Caco-2 (cell line): ENCODE measurements around the gene COL4A2. TPM values are rescaled to one million over a fixed set of nuclear protein-coding genes. Genes with fewer than 3 reads are reported as not detected.

Source experiments
- BruUV-seq: library from RNA; stranded (reverse); fragments of 400-500 nt; replicated peaks from 2 replicates; lab custom pipeline; 2021; lab: Mats Ljungman, UMichigan
- CTCF ChIA-PET: fragments of 300-600 bp; sonication (Branson Sonifier 250); formaldehyde crosslinking; loops from one replicate; lab custom pipeline; 2022; ENCODE audit warnings: antibody characterized with exemption; lab: Charles Lee
- POLR2A ChIA-PET: fragments of 300-600 bp; sonication (Branson Sonifier 250); formaldehyde crosslinking; loops from one replicate; lab custom pipeline; 2022; ENCODE audit warnings: antibody characterized with exemption; lab: Charles Lee
- DNase-seq, 2 experiments: peaks; one replicate each; pipeline versions ENCODE4 v3.0.0 to v3.0.0-alpha.2; 2020 to 2022
- H3K27me3 ChIP-seq: replicated peaks from 2 replicates; pipeline ENCODE4 v1.6.0; 2011; ENCODE audit warnings: low read length; ENCODE audit not compliant: control insufficient read depth, insufficient read depth
- H3K36me3 ChIP-seq: 2 replicates; pipeline ENCODE4 v1.5.1; 2011; ENCODE audit warnings: low read length; ENCODE audit not compliant: control insufficient read depth, insufficient read depth
- H3K4me1 ChIP-seq: fragments of 250-450 bp; sonication (Bioruptor Pico); 2 replicates; pipeline ENCODE4 v1.5.1; 2020; ENCODE audit warnings: mild to moderate bottlenecking
- H3K4me3 ChIP-seq: 2 replicates; pipeline ENCODE4 v1.5.1; 2011; ENCODE audit warnings: low read depth, mild to moderate bottlenecking, control low read depth, low read length
- H3K9me3 ChIP-seq: fragments of 250-450 bp; sonication (Bioruptor Pico); 2 replicates; pipeline ENCODE4 v1.5.1; 2020; ENCODE audit warnings: mild to moderate bottlenecking, moderate library complexity
- H3K27ac Mint-ChIP-seq: one replicate; pipeline ENCODE4 v1.8.0; 2022; ENCODE audit warnings: mixed read lengths; ENCODE audit not compliant: unreplicated experiment
- H3K27me3 Mint-ChIP-seq: one replicate; pipeline ENCODE4 v1.8.0; 2022; ENCODE audit warnings: mixed read lengths; ENCODE audit not compliant: insufficient read depth, unreplicated experiment
- H3K36me3 Mint-ChIP-seq: one replicate; pipeline ENCODE4 v1.8.0; 2022; ENCODE audit warnings: mild to moderate bottlenecking, mixed read lengths; ENCODE audit not compliant: insufficient read depth, unreplicated experiment
- H3K4me1 Mint-ChIP-seq: one replicate; pipeline ENCODE4 v1.8.0; 2022; ENCODE audit warnings: low read depth, mixed read lengths; ENCODE audit not compliant: unreplicated experiment
- H3K4me3 Mint-ChIP-seq: one replicate; pipeline ENCODE4 v1.8.0; 2022; ENCODE audit warnings: mild to moderate bottlenecking, moderate library complexity, mixed read lengths; ENCODE audit not compliant: unreplicated experiment
- H3K9me3 Mint-ChIP-seq: one replicate; pipeline ENCODE4 v1.8.0; 2022; ENCODE audit warnings: mixed read lengths; ENCODE audit not compliant: unreplicated experiment
- CTCF ChIP-seq, 2 experiments: fragments of 200-600 bp in 1 of 2; IDR thresholded peaks; 1 replicate in 1 of 2; 2 replicates in 1 of 2; pipeline versions ENCODE4 v1.5.1 to v1.8.0; 2011 to 2022; ENCODE audit warnings: antibody characterized with exemption in 1 of 2, control low read depth in 1 of 2, inconsistent platforms in 1 of 2, low read depth in 1 of 2, low read length in 1 of 2, mild to moderate bottlenecking in 1 of 2, moderate library complexity in 1 of 2; ENCODE audit not compliant: insufficient read depth in 1 of 2, severe bottlenecking in 1 of 2, unreplicated experiment in 1 of 2
- intact Hi-C: fragments of 100-400 bp; cut with micrococcal nuclease; formaldehyde crosslinking; loops from one replicate; pipeline ENCODE4 v1.10.0; 2022; ENCODE audit not compliant: unreplicated experiment
- total RNA-seq: library from RNA; stranded (reverse); gene quantifications from 2 replicates; pipeline ENCODE4 v1.2.3, GENCODE V29; 2022

The COL4A2 gene
- total RNA-seq, 1 experiment from 2014 or later: 19.2 TPM

GRCh38 chr13:110361365-110361911 is 54.4 kb downstream of the COL4A2 start:
- BruUV-seq: no TSS peak
- intact Hi-C loops: no loop called here
- Histone ChIP-seq H3K27me3 (no peaks in the 10 kb centered on the region), H3K4me3 (no peak overlapping the region), H3K4me1 (0 out of 2 replicates have a peak, but pooled peaks cover 6% of the 10 kb centered on the region), H3K36me3 (no peaks in the 10 kb centered on the region), H3K9me3 (no peaks in the 10 kb centered on the region)
- no peaks in the 10 kb centered on the region for H3K4me1 Mint-ChIP-seq
- ChIA-PET POLR2A (no interaction called here), CTCF (no interaction called here)
- H3K27me3 Mint-ChIP-seq: no peaks in the 10 kb centered on the region
- no peak for TF ChIP-seq CTCF (IDR thresholded peaks at IDR 0.05; ENCODE audit: insufficient read depth in 1 of 2, low read depth in 1 of 2, low read length in 1 of 2, severe bottlenecking in 1 of 2, unreplicated experiment in 1 of 2)
- H3K4me3 Mint-ChIP-seq: no peak overlapping the region
- H3K27ac Mint-ChIP-seq: no peak overlapping the region
- DNase-seq: no peak
- no peaks in the 10 kb centered on the region for H3K9me3 Mint-ChIP-seq
- H3K36me3 Mint-ChIP-seq: no peaks in the 10 kb centered on the region

GRCh38 chr13:110363010-110363409 is 55.9 kb downstream of the COL4A2 start:
- no peak overlapping the region for H3K4me3 ChIP-seq
- no peaks in the 10 kb centered on the region for H3K36me3 ChIP-seq
- DNase-seq: no peak
- ChIA-PET POLR2A (no interaction called here), CTCF (no interaction called here)
- H3K27me3 Mint-ChIP-seq: no peaks in the 10 kb centered on the region
- H3K27me3 ChIP-seq: no peaks in the 10 kb centered on the region
- H3K9me3 Mint-ChIP-seq: no peaks in the 10 kb centered on the region
- BruUV-seq: no TSS peak
- peaks cover 4% of the 10 kb centered on the region for H3K4me1 Mint-ChIP-seq
- H3K9me3 ChIP-seq: no peaks in the 10 kb centered on the region
- no peak overlapping the region for H3K4me3 Mint-ChIP-seq
- TF ChIP-seq CTCF (IDR thresholded peaks at IDR 0.05; ENCODE audit: insufficient read depth in 1 of 2, low read depth in 1 of 2, low read length in 1 of 2, severe bottlenecking in 1 of 2, unreplicated experiment in 1 of 2): peak in 1 of 2 experiments; percentile 13
- H3K36me3 Mint-ChIP-seq: no peaks in the 10 kb centered on the region
- no peak overlapping the region for H3K27ac Mint-ChIP-seq
- 0 out of 2 replicates have a peak, but pooled peaks cover 6% of the 10 kb centered on the region for H3K4me1 ChIP-seq
- intact Hi-C loops: no loop called here

GRCh38 chr13:110364081-110364480 is 57.0 kb downstream of the COL4A2 start:
- Histone ChIP-seq H3K9me3 (no peaks in the 10 kb centered on the region), H3K36me3 (no peaks in the 10 kb centered on the region), H3K4me3 (no peak overlapping the region), H3K27me3 (no peaks in the 10 kb centered on the region), H3K4me1 (0 out of 2 replicates have a peak, but pooled peaks cover 10% of the 10 kb centered on the region)
- BruUV-seq: no TSS peak
- ChIA-PET POLR2A (no interaction called here), CTCF (no interaction called here)
- no peaks in the 10 kb centered on the region for H3K9me3 Mint-ChIP-seq
- intact Hi-C loops: no loop called here
- no peak for TF ChIP-seq CTCF (IDR thresholded peaks at IDR 0.05; ENCODE audit: insufficient read depth in 1 of 2, low read depth in 1 of 2, low read length in 1 of 2, severe bottlenecking in 1 of 2, unreplicated experiment in 1 of 2)
- no peak for DNase-seq
- H3K4me3 Mint-ChIP-seq: no peak overlapping the region
- no peaks in the 10 kb centered on the region for H3K27me3 Mint-ChIP-seq
- H3K4me1 Mint-ChIP-seq: peaks cover 11% of the 10 kb centered on the region
- no peak overlapping the region for H3K27ac Mint-ChIP-seq
- H3K36me3 Mint-ChIP-seq: no peaks in the 10 kb centered on the region
